Measurements from ENCODE around the gene C11orf86. TPM values are rescaled to one million over a fixed set of nuclear protein-coding genes. Genes with fewer than 3 reads are reported as not detected.

The C11orf86 gene
- 0.30 TPM in 1 of 2 replicates, not detected in the other for total RNA-seq

GRCh38 chr11:66974724-66975404, at the start of gene C11orf86:
Gene C11orf86 (plus strand): TSS chr11:66975304. CDS start chr11:66975363, 59 bp downstream.

DNA sequence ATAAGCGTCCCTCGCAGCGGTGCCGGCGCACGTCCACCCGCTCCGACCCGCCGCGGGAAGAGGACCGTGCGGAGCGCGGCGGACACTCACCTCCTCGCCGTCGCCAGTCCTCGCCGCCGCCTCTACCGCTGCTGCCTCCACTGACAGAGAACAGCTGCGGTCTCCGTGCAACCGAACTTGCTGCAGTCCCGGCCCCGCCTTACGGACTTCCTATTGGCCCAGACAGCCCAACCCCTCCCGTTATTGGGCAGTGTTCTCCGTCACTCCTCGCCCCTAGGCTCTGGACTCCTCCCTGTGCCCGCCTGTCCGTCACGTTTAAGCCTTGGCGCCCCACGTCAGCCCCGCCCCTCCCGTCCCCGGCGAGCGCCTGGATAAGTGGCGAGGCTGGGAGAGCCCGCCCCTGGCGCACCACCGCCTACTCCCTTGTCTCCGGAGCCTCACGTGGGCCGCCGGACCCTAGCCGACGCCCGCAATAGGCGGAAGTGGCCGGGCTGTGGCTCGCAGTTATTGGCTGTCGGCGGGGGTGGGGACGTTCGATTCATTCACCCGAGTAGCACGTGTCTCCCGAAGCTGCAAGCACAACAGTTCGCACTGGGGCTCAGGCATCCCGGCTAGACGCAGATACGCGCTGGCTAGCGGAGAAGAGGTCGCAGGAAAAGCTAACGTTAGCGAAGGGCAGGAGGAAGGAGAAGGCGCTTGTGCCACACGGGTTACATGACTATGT, 16.7 kb upstream of the C11orf86 start, which contains the start of gene PC:
TSS of gene PC (minus strand) at position 152 of the 724 bp plus-strand sequence. CDS start 86,224 bp downstream, outside the sequence.

DNA sequence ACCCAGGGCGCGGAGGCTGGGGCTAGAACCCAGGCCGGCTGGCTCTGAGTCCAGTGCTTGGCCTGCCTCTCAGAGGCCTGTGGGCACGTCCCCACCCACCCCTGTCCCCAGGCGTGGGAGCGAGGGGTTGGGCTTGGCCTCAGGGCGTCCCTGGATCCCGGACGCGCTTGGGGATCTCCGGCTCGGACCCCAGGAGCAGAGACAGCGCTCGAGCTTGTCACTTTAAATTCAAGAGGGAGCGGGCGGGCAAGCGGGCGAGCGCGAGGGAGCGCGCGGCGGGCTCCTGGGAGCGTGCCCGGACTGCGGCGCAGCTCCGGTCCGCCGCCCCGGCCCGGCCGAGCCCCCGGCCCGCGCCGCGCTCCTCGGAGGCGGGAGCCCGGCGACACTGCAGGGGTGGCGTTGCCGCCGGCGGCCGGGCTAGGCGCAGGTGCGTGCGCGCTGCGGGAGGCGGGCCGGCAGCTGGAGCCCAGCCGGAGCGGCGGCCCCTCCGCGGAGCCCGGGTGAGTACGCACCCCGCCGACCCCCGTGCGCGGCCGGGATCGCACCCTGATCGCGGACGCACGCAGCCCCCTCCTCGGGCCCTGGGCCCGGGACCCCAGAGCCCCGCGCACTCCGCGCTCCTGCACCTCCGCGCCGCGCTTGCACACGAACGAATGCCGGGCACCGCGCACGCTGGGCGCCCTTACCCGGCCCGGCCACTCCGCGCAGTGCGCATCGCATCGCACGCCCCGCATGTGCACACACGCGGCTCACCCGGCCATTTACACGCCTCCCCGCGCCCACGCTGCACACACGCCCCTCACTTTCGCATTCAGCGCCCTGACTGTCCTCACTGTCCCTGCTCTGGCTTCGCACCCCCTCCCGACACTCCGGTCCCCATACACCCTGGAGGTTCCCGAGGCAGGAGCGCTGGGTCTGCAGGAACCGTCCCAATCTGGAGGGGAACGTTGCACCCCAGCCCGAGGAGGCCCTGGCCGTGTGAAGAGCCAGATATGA, 48.2 kb downstream of the C11orf86 start, which contains the start of gene SYT12:
TSS of gene SYT12 (plus strand) at position 174 of the 996 bp plus-strand sequence. CDS start 7,011 bp downstream, outside the sequence.

Other genes starting within 250 kb of the C11orf86 start
- gene SPTBN2, start 246.1 kb upstream of the C11orf86 start, total RNA-seq, result 4.2 and 5.7 TPM in 2 replicates
- gene RCE1, start 131.9 kb upstream of the C11orf86 start, total RNA-seq, result 11.9 and 13.5 TPM in 2 replicates
- gene LRFN4, start 118.2 kb upstream of the C11orf86 start, total RNA-seq, result 10.1 and 25.9 TPM in 2 replicates
- gene PC, start 16.9 kb upstream of the C11orf86 start, total RNA-seq, result 11.5 and 31.5 TPM in 2 replicates
- 0.14 and 0.30 TPM in 2 replicates for gene SYT12, start 47.8 kb downstream of the C11orf86 start, total RNA-seq
- 9.7 and 10.1 TPM in 2 replicates for gene RHOD, start 81.5 kb downstream of the C11orf86 start, total RNA-seq
- 51.1 and 75.2 TPM in 2 replicates for gene KDM2A, start 144.0 kb downstream of the C11orf86 start, total RNA-seq